DMS53 treated with DMSO at 0.1 percent for 48 hours (cell line): ENCODE results near the gene TMEM256.
A peak's percentile ranks its signal among the peaks of the same experiment; 100 is the strongest.

Experiments used
- DNase-seq: peaks from one replicate; lab custom pipeline; 2025; ENCODE audit not compliant: unreplicated experiment; lab: John Stamatoyannopoulos, UW

Gene TMEM256

DNA sequence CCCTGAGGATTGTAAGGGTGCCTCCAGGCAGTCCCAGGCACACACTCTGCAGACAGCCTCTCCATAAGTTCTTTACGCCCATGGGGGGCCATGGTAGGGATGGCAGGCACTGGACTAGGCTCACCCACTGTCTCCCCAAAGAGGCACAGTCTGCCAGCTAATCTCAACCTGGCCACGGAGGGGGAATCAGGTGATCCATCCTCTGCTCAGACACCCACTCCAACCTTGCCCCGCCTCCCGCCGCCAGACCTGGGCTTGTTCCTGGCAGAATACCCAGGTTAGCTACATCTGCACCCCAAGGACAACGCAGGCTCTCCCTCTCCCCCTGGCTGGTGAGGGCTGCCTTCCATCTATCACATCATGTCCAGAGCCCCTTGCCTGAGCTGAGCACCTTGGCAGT lies 5.0 kb upstream of the TMEM256 start:
- no peak for DNase-seq

DNA sequence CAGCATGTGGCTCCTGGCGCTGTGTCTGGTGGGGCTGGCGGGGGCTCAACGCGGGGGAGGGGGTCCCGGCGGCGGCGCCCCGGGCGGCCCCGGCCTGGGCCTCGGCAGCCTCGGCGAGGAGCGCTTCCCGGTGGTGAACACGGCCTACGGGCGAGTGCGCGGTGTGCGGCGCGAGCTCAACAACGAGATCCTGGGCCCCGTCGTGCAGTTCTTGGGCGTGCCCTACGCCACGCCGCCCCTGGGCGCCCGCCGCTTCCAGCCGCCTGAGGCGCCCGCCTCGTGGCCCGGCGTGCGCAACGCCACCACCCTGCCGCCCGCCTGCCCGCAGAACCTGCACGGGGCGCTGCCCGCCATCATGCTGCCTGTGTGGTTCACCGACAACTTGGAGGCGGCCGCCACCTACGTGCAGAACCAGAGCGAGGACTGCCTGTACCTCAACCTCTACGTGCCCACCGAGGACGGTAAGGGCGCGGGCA lies 4.4 kb upstream of the TMEM256 start:
- no peak for DNase-seq

DNA sequence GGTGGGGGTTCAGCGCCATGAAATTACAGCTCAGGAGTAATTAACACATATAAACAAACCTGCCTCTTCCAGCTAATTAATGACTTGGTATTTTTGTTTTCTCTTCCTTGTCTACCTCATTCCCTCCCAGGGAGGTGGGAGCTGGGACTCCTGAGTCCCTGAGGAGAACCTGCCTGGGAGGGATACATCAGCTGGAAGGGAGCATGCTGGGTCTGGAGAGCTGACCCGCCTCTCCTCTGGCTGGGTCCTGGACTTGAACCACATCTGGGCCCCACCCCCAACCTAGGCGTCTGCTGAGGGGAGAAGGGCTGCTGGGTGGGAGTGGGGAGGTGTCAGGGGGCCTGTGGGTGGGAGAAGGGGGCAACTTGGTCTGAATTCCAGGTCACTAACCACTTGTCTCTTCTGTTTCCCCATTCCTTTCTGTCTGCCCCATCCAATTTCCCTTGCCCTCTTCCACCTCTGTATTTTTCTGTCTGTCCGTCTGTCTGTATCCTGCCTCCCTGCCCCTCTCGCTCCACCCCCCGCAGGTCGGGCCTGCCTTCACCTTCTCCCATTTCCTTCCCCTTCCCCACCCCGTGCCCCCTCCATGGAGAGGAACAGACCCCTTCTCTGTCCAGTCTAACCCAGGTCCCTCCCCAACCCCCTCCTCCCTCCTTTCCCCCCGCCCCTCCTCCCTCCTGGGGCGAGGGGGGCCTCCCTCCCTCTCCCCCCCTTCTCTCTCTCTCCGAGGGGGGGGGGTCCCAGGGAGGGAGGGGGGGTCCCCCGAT lies 3.8 kb upstream of the TMEM256 start, which contains the start of gene NLGN2:
TSS of gene NLGN2 (plus strand) at position 361 of the 767 bp plus-strand sequence. CDS start 411 bp downstream, outside the sequence.
- no peak for DNase-seq

DNA sequence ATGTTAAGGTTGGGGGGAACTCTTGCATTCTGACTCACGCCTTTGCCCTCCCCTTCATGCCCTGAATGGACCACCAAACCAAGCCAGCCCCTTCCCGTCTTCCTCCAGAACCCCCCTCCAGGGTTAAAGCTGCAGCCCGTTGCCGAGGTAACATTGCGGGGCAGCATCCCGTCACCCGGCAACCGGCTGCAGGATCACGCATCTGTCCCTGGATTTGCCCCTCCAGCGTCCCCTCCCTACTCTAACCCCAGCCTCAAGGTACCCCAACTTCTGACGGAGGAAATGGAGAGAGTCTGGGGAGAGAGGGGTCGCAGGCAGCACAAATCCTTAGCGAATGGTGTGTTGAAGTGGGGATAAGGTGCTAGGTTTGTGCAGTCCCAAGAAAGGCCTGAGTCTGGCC lies 3.2 kb upstream of the TMEM256 start:
- DNase-seq = no peak

DNA sequence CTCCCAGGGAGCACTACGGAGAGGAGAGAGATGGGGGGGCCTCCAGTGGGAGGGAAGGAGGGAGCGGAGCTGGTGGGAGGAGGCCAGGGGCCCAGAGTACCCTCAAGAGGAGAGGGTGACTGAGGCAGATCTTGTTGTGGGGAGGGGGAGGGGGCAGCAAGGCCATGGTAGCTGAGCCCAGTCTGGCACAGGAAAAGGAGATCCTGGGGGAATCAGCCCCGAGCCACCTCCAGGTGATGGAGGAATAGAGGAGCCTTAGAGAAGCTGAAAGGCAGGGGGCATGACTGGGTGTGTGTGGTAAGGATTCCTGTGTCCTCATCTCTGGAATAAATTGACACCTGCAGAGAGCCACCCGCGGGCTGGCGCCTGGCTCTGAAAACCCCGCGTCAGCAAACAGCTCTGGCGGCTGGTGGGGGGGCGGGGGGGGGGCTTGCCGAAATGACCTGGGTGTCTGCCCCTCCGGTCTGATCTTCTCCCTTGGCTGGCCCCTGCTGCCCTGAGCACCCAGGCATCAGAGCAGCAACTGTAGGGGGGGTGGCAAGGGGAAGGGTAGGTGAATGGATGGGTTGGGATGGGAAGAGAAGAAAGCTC lies 2.4 kb upstream of the TMEM256 start:
- DNase-seq = no peak

DNA sequence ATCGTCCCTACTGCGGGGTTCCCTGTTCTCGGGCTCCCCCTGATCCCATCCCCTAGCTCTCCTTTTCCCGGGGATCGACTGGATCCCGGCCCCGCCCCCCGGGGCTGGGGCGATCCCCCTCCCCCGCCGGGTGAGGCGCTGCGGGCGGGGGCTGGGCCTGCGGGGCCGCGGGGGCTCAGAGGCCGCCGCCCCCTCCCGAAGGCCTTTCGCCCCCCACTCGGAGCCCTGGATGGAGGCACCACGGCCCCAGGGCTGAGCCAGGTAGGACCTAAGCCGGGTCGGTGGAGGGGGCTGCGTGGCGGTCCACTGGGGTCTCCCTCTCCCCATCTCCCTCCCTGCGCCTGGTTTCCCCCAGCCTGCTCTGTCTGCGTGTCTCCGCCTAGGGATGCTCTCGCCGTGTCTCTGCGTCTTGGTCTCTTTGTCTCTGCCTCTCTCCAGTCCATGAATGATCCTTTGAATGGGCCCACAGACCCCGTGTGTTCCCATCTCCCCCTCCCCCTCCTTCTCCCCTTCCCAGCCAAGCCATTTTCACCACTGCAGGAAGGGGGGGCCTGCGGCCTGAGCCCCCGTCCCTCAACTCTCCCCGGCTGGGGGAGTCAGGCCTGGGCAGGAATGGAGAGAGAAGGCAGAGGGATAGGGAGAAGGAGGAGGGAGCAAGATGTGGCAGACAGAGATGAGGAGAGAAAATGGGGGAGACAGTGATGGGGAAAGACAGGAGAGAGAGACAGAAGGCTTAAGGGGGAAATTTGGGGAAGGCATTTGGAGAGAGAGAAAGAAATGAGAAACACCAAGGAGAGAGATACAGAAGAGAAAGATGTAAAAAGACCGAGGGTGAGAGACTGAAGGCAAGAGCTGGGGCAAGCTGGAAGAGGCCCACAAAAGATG lies 1.7 kb upstream of the TMEM256 start:
- DNase-seq = no peak

DNA sequence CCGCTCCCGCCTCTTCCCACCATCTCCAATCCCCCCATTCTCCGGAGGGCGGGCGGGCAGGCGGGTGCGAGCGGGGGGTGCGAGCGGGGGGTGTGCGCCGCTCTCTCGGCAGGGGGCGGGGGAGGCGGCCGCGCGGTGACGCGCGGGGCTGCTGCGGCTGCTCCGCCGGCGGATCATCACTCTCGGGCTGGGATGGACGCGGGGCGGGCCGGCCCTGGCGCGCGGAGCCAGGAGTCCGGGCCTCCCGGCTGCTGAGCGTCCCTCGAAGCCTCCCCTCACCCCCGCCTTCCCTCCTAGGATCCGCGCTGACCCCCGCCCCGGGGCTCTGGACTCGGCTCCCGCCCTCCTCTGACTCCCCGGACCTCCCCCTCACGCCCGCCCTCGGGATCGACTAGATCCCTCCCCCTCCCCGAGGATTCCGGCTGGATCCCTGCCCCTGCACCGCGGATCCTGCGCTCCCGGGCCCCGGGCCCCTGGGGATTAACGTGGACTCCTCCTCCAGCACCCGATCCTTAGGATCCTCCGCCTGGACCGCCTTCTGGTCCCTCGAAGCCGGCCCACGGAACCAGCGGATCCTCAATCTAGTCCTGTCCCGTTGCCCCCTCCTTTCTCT lies 946 bp upstream of the TMEM256 start:
- peak; percentile 36 for DNase-seq

DNA sequence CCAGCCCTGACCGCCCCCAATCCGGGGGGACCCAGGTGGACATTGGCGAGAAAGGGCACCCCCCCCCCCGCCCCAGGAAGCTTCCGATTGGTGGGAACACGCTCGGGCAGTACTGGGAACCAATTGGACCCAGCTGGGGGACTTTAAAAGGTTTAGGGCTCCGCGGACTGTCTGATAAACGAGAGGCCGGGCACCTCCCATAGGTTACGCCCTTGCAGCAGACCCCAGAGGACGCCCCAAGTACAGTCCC lies 245 bp downstream of the TMEM256 start:
- no peak for DNase-seq

DNA sequence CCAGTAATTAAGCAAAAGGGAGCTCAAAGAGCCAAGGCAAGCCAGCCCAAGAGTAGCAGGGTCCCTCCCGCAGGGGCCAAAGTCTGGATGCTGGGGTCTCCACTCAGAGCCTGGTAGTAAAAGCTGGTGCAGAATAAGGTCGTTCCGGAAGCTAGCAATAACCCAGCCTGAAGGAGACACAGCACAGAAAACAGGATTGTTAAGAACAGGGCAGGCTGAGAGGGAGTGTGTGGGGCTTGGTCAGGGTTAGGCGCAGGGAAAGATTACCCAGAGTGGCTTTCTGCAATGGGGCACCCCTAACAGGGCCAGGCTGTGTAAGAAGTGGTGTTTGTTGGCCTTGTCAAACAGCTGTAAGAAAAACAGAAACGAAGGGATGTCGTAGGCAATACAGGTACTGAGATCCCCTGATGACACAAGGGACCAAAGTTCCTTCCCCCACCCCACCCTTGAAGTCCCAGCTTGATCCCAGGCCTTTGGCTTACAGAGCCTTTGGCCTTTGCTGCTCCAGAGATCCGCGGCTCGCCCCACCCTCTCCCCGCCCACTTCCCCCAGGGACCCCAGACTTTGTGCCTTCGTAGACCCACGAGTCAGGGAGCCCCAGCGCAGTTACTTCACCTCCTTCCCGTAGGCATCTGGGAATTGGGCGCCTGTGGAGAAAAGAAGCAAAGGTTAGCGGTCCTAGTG lies 712 bp downstream of the TMEM256 start:
- no peak for DNase-seq

DNA sequence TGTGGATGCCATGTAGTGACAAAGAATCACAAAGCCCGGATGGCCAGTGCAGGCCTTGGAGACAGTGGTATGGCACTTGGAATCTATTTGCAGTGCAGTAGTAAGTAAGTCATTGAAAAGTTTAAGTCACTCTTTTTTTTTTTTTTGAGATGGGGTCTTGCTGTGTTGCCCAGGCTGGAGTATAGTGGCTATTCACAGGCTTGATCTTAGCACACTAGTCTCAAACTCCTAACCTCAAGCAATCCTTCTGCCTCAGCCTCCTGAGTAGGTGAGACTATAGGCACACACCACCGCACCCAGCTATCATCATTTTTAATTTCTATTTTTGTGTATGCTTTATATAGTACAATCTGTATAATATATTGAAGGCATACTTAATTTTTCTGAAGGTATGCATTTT lies 5.3 kb downstream of the TMEM256 start:
- DNase-seq = no peak

DNA sequence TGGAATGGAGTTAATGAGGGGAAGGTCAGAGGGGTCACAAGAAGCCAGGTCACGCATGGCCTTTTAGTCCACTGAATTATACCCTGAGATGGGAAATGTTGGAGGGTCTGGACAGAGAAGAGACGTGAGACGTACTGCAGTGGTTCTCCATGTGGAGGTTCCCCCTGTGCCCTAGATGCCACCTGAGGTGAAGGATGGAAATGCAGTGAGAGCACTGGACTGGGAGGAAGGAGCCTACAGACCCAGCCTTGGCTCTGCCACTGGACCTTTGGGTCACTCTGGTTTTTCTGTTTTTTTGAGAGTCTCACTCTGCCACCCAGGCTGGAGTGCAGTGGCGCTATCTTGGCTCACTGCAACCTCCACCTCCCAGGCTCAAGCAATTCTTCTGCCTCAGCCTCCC lies 7.8 kb downstream of the TMEM256 start:
- no peak for DNase-seq

DNA sequence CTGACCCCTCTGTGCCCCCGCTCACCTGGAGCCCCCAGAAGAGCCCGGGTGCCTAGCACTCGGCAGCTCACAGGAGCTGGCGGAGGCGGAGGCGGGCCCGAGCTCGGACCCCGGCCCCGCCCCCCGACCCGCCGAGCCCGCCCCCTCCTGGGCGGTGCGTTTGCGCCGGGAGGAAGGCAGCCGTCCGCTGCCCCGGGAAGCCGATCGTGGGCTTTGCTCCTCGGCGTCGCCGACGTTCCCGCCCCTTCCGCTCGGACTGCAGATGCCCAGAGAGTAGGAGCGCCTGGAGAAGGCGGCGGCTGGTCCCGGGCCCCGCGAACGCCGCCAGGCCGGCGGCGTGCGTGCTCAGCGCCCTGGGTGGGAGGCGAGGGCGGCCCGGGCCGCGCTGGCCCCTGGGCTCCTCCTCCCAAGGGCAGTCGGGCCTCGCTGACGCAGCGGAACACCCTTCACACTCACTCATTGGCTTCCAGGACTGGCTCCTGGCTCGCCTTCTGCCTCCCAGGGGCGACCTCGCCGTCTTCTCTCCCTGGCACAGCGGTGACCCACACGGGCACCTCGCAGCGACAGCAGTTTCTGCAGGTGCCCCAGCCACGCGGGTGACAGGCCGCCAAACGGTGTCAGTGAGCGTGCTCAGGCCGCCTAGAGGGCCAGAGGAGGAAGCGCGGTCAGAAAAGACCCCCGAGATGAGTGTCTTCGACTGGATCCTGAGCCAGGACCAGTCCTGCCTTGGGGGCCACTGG lies 9.3 kb downstream of the TMEM256 start, which contains the start of gene PLSCR3:
TSS of gene PLSCR3 (minus strand) at position 74 of the 740 bp plus-strand sequence. CDS start 415 bp downstream, outside the sequence.
- DNase-seq = peak; percentile 96

DNA sequence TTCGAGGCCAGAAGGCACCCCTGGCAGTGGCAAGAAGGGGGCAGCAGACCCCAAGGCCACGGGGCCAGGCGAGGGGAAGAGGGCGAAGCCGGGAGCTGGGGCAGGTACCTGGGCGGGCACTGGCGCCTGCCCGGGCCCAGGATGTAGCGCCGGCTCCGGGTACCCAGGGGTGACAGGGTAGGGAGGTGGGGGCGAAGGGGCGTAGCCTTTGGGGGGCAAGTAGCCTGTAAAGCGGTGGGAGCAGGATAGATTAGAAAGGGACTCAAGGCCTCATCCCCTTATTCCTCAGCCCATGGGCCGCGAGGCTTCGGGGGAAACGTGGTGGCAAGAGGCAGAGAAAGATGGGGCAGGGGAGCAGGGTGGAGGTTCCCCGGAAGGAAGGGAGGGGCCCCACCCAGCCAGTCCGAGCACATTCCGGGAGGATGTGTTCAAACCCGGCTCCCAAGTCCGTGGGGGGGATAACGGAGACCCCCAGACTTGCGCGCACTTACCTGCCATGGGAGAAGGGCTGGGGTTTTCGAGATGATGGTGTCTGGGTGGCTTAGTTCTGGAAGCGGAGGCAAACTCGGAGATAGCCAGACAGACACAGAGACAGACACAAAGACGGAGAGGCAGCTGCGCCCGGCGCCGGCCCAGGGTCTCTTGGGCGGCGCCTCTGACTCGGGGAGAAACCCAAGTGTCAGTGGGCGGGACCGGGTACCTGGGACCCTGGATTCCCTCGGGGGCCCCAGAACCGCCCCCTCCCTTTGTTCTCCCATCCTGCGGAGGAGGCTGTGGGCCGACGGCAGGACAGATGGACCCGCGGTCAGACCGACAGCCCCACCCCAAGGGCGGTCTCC lies 10.1 kb downstream of the TMEM256 start:
- DNase-seq = no peak

DNA sequence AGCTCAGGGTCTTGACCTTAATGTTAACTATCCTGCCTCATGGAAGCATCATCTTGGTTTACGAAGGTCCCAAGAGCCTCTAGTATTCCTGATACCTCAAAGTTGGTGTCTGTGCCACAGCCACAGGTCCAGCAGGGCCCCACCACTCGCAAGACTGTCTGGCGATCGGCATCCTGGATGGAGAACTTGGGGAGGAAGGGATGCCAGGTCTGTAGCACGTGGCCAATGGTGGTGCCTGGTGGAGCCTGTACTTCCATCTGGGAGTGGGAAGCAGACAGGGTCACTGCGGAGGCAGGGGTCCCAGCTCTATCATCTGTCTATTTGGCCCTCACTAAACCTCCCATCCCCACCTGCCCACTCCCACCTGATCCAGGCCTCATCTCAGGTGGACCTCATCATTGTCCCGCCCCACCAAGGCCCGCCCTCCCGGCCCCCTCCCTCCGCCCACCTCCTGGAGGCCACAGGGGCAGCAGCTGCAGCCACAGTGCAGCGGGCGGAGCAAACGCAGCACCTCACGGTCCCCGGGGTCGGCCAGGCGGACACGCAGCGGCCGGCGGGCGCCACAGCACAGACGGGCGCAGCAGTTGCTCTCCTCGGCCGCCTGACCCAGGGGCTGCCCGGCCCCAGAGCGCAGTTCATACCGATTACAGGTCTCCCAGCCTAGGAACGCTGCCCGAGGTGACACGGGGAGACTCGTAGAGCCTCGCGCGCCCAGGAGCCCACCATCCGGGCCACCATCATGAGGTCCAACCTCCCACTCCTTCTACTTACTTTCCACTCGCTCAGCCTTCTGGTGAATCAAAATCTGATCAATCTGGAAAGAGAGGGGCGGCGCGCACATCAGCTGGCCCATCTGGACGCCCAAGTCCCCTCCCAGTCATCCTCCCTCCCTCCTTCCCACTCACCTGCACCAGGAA lies 10.9 kb downstream of the TMEM256 start:
- DNase-seq = no peak

DNA sequence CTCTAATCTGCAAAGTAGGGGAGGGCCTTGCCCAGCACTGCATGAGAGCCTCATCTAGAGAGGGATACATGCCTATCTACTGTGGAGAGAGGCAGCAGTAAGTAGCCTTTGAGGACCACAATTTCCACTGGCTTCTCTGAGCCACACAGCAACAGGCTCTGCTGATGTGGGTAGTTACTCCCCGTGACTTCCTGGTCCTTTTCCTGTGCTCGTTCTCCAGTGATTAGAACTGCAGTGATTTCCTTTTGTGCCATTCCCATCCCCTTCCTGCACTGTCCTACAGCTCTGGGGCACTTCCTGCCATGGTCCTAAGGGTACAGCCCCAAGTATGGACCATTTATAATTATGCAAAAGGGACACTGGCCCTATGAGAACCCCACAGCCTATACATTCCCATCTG lies 12.6 kb downstream of the TMEM256 start:
- no peak for DNase-seq

DNA sequence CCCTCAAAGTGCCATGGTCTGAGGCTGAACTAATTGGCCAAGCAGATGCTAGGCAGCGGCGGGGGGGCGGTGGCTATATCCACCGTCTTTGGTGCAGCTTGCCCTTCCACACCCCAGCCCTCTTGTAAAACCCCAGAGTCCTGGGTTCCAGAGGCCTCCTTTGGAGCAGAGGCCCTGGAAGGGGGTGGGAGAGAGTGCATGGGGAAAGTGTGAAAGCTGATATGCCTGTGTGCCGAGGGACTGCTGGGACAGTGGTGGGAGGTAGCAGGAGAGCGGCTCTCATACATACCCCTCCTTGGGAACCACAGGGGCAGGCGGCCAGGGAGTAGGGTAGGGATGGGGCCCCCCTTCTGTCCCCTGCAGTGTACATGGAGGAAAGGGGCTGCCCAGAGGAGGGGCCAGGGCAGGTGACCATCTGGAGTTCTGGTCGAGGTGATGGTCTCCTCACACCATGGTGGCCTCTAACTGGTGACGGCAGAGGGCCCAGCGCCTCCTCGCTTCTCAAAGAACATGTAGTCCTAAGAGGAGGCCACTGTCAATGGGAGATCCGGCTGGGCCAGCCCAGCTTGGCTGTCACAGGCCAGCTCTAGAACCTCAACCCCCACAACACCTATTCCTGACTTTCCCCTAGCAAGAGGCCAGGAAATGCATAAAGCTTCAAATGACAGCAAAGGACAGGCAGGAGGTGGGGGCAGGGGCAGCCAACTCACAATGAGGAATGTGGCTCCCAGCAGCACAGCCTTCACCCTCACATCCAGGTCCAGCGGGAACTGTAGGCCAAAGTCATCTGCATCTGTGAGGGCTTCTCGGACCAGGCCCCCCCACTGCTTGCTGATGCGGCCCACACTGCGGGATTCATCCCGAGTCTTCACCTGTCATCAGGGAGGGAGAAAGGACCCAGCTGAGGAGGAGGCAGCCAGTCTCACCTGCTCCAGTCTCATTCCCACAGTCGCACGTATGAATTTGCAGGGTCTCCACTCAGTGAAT lies 13.7 kb downstream of the TMEM256 start:
- DNase-seq = no peak

DNA sequence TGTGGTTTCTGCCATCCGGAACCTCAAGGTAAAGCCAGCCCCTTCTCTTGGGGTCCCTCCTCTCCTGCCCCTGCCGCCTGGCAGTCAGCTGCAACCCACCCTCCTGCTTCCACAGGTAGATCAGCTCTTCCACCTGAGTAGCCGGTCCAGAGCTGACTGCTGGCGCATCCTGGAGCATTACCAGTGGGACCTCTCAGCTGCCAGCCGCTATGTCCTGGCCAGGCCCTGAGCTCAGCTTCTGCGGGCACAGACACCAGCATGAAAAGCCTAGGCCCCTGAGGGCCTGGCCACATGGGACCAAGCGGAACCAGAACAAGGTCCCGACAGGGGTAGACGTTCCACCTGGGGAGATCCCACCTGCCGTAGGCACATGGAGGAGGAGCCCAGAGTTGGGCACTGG lies 15.0 kb downstream of the TMEM256 start:
- no peak for DNase-seq
